ENCODE data around the gene KCNAB1.

Gene KCNAB1

GRCh38 chr3:156264771-156265170 lies 144.4 kb downstream of the KCNAB1 start:
- TF ChIP-seq ISL1 (CRISPR knock-in tag; IDR thresholded peaks at IDR 0.05) (no peak), GLIS3 (CRISPR knock-in tag; IDR thresholded peaks at IDR 0.05) (no peak), OSR1 (CRISPR knock-in tag; IDR thresholded peaks at IDR 0.05) (no peak), ESRRG (CRISPR knock-in tag; IDR thresholded peaks at IDR 0.05) (no peak), PPARA (CRISPR knock-in tag; IDR thresholded peaks at IDR 0.05; ENCODE audit: borderline replicate concordance) (no peak), RARB (CRISPR knock-in tag; IDR thresholded peaks at IDR 0.05) (no peak), ZFP3 (CRISPR knock-in tag; IDR thresholded peaks at IDR 0.05) (no peak), ZFP30 (CRISPR knock-in tag; IDR thresholded peaks at IDR 0.05) (no peak), TCF4 (CRISPR knock-in tag; IDR thresholded peaks at IDR 0.05; ENCODE audit: borderline replicate concordance) (no peak), TOX (CRISPR knock-in tag; IDR thresholded peaks at IDR 0.05; ENCODE audit: borderline replicate concordance) (no peak), ZNF70 (CRISPR knock-in tag; IDR thresholded peaks at IDR 0.05) (no peak), TSHZ2 (CRISPR knock-in tag; IDR thresholded peaks at IDR 0.05) (no peak)
- ATAC-seq = no peak

GRCh38 chr3:156271508-156271907 lies 151.1 kb downstream of the KCNAB1 start:
- TF ChIP-seq OSR1 (CRISPR knock-in tag; IDR thresholded peaks at IDR 0.05) = no peak
- no peak for TF ChIP-seq ZFP3 (CRISPR knock-in tag; IDR thresholded peaks at IDR 0.05)
- TF ChIP-seq BACH2 (CRISPR knock-in tag; IDR thresholded peaks at IDR 0.05; ENCODE audit: borderline replicate concordance) = no peak
- no peak for TF ChIP-seq TCF4 (CRISPR knock-in tag; IDR thresholded peaks at IDR 0.05; ENCODE audit: borderline replicate concordance)
- no peak for TF ChIP-seq TOX (CRISPR knock-in tag; IDR thresholded peaks at IDR 0.05; ENCODE audit: borderline replicate concordance)
- TF ChIP-seq ZNF70 (CRISPR knock-in tag; IDR thresholded peaks at IDR 0.05) = no peak
- no peak for TF ChIP-seq PPARA (CRISPR knock-in tag; IDR thresholded peaks at IDR 0.05; ENCODE audit: borderline replicate concordance)
- no peak for TF ChIP-seq PATZ1 (CRISPR knock-in tag; IDR thresholded peaks at IDR 0.05; ENCODE audit: borderline replicate concordance)
- no peak for ATAC-seq

- no peak for TF ChIP-seq ISL1 (CRISPR knock-in tag; IDR thresholded peaks at IDR 0.05)
- TF ChIP-seq BACH2 (CRISPR knock-in tag; IDR thresholded peaks at IDR 0.05; ENCODE audit: borderline replicate concordance) = no peak
- no peak for TF ChIP-seq OSR1 (CRISPR knock-in tag; IDR thresholded peaks at IDR 0.05)
- TF ChIP-seq ARNTL (CRISPR knock-in tag; IDR thresholded peaks at IDR 0.05; ENCODE audit: borderline replicate concordance, low read depth) = no peak
- TF ChIP-seq GLIS3 (CRISPR knock-in tag; IDR thresholded peaks at IDR 0.05) = no peak
- TF ChIP-seq ZC3H10 (CRISPR knock-in tag; IDR thresholded peaks at IDR 0.05) = no peak
- TF ChIP-seq ZFP3 (CRISPR knock-in tag; IDR thresholded peaks at IDR 0.05) = no peak
- TF ChIP-seq ESRRG (CRISPR knock-in tag; IDR thresholded peaks at IDR 0.05) = no peak
- no peak for TF ChIP-seq PPARA (CRISPR knock-in tag; IDR thresholded peaks at IDR 0.05; ENCODE audit: borderline replicate concordance)
- TF ChIP-seq ZNF565 (CRISPR knock-in tag; conservative IDR thresholded peaks at IDR 0.05; ENCODE audit: low read depth) = no peak
- TF ChIP-seq CSDC2 (CRISPR knock-in tag; IDR thresholded peaks at IDR 0.05) = no peak
- TF ChIP-seq TCF4 (CRISPR knock-in tag; IDR thresholded peaks at IDR 0.05; ENCODE audit: borderline replicate concordance) = no peak
- TF ChIP-seq RARB (CRISPR knock-in tag; IDR thresholded peaks at IDR 0.05) = no peak
- no peak for TF ChIP-seq ZNF70 (CRISPR knock-in tag; IDR thresholded peaks at IDR 0.05)
- TF ChIP-seq PATZ1 (CRISPR knock-in tag; IDR thresholded peaks at IDR 0.05; ENCODE audit: borderline replicate concordance) = no peak
- no peak for ATAC-seq
These were observed 151.8 kb downstream of the KCNAB1 start for GRCh38 chr3:156271995-156272719.

- ATAC-seq = no peak
- TF ChIP-seq ZNF8 (CRISPR knock-in tag; IDR thresholded peaks at IDR 0.05) (no peak), ZNF70 (CRISPR knock-in tag; IDR thresholded peaks at IDR 0.05) (no peak), SNAI2 (CRISPR knock-in tag; IDR thresholded peaks at IDR 0.05) (no peak), ZFP3 (CRISPR knock-in tag; IDR thresholded peaks at IDR 0.05) (no peak), TSHZ2 (CRISPR knock-in tag; IDR thresholded peaks at IDR 0.05) (no peak), BACH2 (CRISPR knock-in tag; IDR thresholded peaks at IDR 0.05; ENCODE audit: borderline replicate concordance) (no peak), ISL1 (CRISPR knock-in tag; IDR thresholded peaks at IDR 0.05) (no peak), RARB (CRISPR knock-in tag; IDR thresholded peaks at IDR 0.05) (no peak), ZFP30 (CRISPR knock-in tag; IDR thresholded peaks at IDR 0.05) (no peak), PPARA (CRISPR knock-in tag; IDR thresholded peaks at IDR 0.05; ENCODE audit: borderline replicate concordance) (no peak), ARNTL (CRISPR knock-in tag; IDR thresholded peaks at IDR 0.05; ENCODE audit: borderline replicate concordance, low read depth) (no peak), TCF4 (CRISPR knock-in tag; IDR thresholded peaks at IDR 0.05; ENCODE audit: borderline replicate concordance) (no peak), ZNF565 (CRISPR knock-in tag; conservative IDR thresholded peaks at IDR 0.05; ENCODE audit: low read depth) (no peak), POU6F1 (CRISPR knock-in tag; IDR thresholded peaks at IDR 0.05; ENCODE audit: borderline replicate concordance, low read depth) (no peak)
These were observed 152.8 kb downstream of the KCNAB1 start for GRCh38 chr3:156273111-156273694.
